ENCODE results near the gene PTPRT. TPM values are rescaled to one million over a fixed set of nuclear protein-coding genes. Genes with fewer than 3 reads are reported as not detected.

The PTPRT gene
- total RNA-seq, 1 experiment from 2014 or later: not detected

GRCh38 chr20:42093041-42093440 lies 1096.7 kb downstream of the PTPRT start:
- DNase-seq (ENCODE audit: low read depth): no peak

GRCh38 chr20:42085366-42085765 lies 1104.3 kb downstream of the PTPRT start:
- DNase-seq (ENCODE audit: low read depth): no peak

- no peak for DNase-seq (ENCODE audit: low read depth)
Measured at GRCh38 chr20:42083280-42083679, 1106.4 kb downstream of the PTPRT start.

GRCh38 chr20:42082611-42083010 lies 1107.1 kb downstream of the PTPRT start:
- DNase-seq (ENCODE audit: low read depth): peak; percentile 9

- no peak for DNase-seq (ENCODE audit: low read depth)
Measured at GRCh38 chr20:42080956-42081355, 1108.8 kb downstream of the PTPRT start.

GRCh38 chr20:42074944-42075343 lies 1114.8 kb downstream of the PTPRT start:
- DNase-seq (ENCODE audit: low read depth): no peak

GRCh38 chr20:42067596-42067995 lies 1122.1 kb downstream of the PTPRT start:
- no peak for DNase-seq (ENCODE audit: low read depth)

GRCh38 chr20:42067174-42067573 lies 1122.5 kb downstream of the PTPRT start:
- no peak for DNase-seq (ENCODE audit: low read depth)

GRCh38 chr20:42063141-42063540 lies 1126.6 kb downstream of the PTPRT start:
- no peak for DNase-seq (ENCODE audit: low read depth)

GRCh38 chr20:42053350-42053749 lies 1136.4 kb downstream of the PTPRT start:
- no peak for DNase-seq (ENCODE audit: low read depth)

- no peak for DNase-seq (ENCODE audit: low read depth)
Measured at GRCh38 chr20:42051921-42052320, 1137.8 kb downstream of the PTPRT start.

- DNase-seq (ENCODE audit: low read depth): no peak
Measured at GRCh38 chr20:42046371-42047085, 1143.2 kb downstream of the PTPRT start.

GRCh38 chr20:42043921-42044320 lies 1145.8 kb downstream of the PTPRT start:
- DNase-seq (ENCODE audit: low read depth): no peak

GRCh38 chr20:42041000-42041565 lies 1148.6 kb downstream of the PTPRT start:
- no peak for DNase-seq (ENCODE audit: low read depth)

GRCh38 chr20:42027746-42028268 lies 1161.9 kb downstream of the PTPRT start:
- no peak for DNase-seq (ENCODE audit: low read depth)

- DNase-seq (ENCODE audit: low read depth): no peak
Measured at GRCh38 chr20:42026599-42026998, 1163.1 kb downstream of the PTPRT start.

- no peak for DNase-seq (ENCODE audit: low read depth)
Measured at GRCh38 chr20:42024653-42025052, 1165.1 kb downstream of the PTPRT start.

Small RNAs within 50 kb of the gene (small RNA-seq; reads per million reads assigned to genes)
- not detected for gene RN7SKP100
